Medulla oblongata (tissue), 1 donor: ENCODE data around the gene EEF1AKMT3.

ENCODE experiments used
- DNase-seq: peaks from one replicate; pipeline ENCODE4 v3.0.0-alpha.2; 2015; ENCODE audit errors: extremely low spot score

The EEF1AKMT3 gene

DNA sequence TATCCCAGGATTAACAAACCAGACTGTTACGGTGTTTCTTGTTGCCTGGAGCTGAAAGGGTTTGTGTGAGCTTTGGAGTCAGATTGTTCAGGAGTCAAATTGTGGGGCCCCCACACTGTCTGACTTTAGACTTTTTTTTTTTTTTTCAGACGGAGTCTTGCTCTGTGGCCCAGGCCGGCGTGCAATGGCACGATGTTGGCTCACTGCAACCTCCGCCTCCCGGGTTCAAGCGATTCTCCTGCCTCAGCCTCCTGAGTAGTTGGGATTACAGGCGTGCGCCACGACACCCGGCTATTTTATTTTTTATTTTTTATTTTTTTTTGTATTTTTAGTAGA, 11.0 kb downstream of the EEF1AKMT3 start:
- no peak for DNase-seq

DNA sequence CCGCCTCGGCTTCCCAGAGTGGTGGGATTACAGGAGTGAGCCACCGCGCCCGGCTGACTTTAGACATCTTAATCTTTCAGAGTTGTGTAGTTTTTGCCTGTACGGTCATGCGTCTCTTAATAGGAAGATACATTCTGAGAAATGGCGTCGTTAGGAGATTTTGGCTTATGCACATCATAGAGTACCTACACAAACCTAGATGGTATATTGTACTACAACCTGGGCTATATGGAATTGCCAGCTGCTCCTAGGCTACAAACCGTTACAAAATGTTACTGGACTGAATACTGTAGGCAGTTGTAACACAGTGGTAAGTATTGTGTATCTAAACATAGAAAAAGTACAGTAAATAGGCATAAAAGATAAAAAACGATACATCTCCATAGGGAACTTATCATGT, 11.4 kb downstream of the EEF1AKMT3 start:
- DNase-seq, result no peak

DNA sequence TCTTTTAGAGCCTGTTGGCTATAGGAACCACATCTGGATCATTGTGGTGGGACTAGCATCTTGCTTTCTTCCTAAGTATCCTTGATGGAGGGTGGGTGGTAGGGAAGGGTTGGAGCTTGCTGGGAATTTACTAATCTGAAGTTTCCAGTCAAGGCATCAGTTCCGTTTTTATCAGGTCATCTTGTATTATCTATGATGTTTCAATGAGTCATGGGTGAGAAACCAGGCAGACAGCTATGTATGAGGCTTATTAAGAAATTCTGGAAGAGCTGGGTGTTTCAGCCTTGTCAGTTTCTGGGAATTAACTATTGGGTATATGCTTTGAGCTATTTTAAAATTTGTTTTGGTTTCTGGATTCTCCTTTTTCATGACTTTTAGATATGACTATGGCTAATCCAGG, 21.5 kb downstream of the EEF1AKMT3 start:
- DNase-seq, result no peak

DNA sequence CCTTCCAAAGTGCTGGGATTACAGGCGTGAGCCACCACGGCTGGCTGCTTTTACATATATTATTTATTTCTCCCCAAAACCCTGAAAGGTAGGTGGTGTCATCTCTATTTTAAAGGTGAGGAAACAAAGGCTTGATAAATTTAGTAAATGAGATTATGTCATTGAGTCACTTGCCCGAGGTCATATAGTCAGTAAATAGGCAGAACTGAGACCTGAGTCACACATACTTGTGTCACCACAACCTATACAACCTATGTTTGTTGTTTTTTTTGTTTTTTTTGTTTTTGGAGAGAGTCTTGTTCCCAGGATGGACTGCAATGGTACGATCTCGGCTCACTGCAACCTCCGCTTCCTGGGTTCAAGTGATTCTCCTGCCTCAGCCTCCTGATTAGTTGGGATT, 22.9 kb downstream of the EEF1AKMT3 start:
- no peak for DNase-seq

DNA sequence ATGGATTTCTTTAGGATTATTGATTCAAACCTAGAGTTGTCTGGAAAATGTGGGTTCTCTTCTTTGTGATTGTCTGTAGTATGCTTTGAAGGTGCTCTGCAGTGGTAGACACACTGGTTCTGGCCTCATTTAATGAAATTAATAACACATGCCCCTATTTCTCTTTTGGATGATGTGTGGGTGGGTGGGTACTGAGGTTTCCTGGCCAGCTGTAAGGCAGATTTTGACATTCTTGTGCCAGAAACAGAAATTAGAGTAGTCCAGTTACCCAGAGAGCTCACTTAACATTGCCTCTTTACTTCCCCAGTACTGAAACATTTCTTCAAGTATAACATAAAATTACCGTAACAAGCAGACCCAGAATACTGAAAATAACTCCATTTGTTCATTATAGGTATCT, 24.6 kb downstream of the EEF1AKMT3 start:
- no peak for DNase-seq

GRCh38 chr12:57797933-57798332, 25.5 kb downstream of the EEF1AKMT3 start:
- no peak for DNase-seq

- DNase-seq, result no peak
Observed at GRCh38 chr12:57800965-57801364, 28.6 kb downstream of the EEF1AKMT3 start.

DNA sequence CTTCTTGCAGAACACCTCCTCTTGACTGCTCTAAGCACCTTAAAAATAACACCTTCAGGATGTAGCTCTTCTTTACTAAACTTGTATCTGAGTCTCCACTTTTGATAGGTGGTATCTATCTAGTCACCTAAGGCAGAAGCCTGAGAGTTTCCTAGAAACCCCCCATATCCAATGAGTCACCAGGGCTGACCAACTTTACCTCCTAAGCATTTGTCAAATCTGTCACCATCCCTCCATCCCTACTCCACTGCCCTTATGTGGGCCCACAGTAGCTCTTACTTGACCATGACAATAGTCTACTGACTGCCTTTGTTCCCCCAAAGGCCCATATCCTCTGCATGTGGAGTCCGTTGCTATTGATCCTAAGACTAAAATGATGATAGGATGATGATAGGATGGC, 30.2 kb downstream of the EEF1AKMT3 start:
- no peak for DNase-seq

DNA sequence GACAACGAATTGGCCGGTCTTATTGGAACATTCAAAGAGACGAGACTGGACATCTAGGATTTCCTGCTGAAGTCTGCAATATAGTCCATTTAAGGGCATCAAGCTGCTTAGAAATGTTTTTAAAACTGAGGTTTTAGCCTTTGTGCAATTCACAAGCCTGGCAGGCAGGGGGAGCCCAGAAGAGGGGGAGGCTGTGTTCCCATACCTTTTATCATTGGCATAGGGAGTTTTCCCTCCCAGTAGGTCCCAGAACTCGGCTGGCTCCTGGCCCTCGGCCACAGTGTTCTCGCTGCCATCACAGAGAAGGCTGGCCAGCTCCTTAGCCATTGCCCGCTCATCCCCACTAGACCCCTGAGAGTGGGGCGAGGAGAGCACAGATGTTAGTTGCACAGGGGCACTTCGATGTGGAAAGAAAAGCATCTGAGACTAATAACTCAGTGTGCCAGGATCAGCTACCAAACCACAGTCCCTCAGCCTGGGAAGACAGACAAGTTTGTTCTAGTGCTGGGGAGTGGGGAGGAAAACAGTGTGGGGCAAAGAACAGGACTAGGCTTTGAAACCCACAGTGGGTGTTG, 31.0 kb downstream of the EEF1AKMT3 start:
- DNase-seq, result peak; percentile 33

GRCh38 chr12:57806677-57807076, 34.3 kb downstream of the EEF1AKMT3 start:
- no peak for DNase-seq

DNA sequence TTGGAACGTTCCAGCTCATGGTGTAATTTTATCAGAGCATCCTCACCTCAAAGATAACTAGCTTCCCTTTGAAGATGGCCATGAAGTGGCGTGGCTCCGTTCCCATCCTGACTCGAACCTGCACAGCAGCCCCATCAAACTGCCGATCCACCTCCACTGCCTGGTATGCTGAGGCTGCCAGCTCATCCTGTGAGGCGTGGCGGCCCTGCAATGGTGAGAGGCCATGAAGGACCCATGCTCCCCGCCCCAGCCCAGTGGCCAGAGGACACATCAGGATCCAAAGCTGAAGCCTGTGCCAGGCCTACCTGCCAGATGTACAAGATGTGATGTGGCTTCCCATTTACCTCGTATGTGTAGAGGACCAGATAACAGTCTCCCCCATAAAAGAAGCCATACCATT, 34.9 kb downstream of the EEF1AKMT3 start:
- DNase-seq, result no peak

- no peak for DNase-seq
Observed at GRCh38 chr12:57808351-57808750, 35.9 kb downstream of the EEF1AKMT3 start.

DNA sequence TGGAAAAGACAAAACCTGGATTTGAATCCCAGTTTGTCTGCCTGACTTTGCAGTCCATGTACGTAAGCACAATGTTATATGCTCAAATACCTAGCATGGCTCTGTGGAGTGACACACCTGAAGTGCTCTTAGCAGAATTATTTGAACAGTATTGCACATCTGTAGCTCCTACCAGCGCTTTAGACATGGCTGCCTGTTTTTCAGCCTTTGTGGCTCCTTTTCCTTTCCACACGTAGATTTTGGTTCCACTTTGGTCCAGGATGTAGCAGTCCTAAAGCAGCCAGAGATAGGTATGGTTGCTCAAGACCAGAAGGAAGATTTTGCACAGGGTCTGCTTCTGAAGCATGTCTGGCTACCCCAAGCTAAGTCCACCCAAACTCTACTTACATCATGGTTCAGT, 37.0 kb downstream of the EEF1AKMT3 start:
- no peak for DNase-seq

DNA sequence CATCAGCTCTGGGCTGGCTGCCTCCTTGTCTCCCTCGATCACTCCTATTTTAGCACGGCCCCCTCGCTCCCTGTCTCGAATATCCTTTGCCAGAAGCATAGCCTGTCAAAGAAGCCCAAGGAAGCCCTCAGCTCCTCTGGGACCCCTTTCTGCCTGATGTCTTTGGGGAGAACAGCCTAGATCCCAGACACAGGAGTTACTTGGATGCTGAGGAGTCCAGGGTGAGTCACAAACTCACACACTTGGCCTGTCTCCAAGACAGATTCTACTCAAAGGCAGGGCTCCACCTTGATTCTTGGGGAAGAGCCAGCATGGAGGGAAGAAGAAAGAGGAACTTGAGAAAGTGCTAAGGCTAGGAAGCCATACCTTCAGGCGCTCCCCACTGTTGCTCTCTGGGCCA, 38.0 kb downstream of the EEF1AKMT3 start:
- no peak for DNase-seq

GRCh38 chr12:57811028-57811755, 38.8 kb downstream of the EEF1AKMT3 start:
- DNase-seq, result no peak

DNA sequence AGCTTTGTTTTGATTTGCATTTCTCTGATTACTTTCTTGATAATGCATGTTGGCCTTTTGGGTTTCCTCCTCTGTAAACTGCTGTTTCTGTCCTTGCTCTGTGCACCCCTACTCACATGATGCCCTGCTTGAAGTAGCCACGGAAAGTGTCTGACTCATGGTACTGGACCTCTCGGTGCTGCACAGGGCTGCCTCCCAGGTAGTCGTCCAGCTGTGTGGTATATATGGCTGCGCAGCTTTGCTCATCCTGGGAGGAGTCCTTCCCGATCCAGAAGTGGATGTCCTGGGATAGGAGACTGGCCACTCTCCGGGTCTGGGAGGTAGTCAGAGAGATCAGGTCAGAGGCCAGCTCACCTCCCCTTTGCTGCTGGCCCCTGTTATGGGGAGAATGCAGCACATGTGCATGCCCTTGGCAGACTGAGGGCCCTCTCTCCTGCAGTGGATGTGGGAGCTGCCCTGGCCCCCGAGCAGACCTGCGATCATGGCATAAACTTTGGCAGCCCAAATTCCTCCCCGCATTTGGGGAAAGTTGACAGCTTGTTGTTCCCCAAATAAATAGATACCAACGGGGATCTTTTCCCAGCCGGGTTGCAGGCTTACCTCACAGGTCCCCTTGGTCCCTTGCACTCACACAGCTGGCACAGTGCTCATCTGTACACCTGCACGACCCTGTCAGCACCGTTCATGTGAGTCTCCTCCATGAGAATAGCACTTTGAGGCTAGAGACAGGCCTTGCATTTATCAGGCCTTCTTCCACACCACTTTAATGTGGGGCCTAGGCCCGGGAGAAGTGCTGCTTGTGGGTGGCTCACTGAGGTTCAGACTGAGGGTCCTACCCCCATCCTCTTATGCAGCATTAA, 40.9 kb downstream of the EEF1AKMT3 start:
- no peak for DNase-seq

- no peak for DNase-seq
Observed at GRCh38 chr12:57813971-57814772, 41.8 kb downstream of the EEF1AKMT3 start.

GRCh38 chr12:57815177-57816000, 43.0 kb downstream of the EEF1AKMT3 start:
- no peak for DNase-seq

GRCh38 chr12:57816001-57816854, 43.8 kb downstream of the EEF1AKMT3 start:
- no peak for DNase-seq

GRCh38 chr12:57816855-57817151, 44.4 kb downstream of the EEF1AKMT3 start:
- no peak for DNase-seq
